ENCODE measurements around the gene THTPA.
A peak's percentile ranks its signal among the peaks of the same experiment; 100 is the strongest.

The THTPA gene

GRCh38 chr14:23563473-23564180 is 7.6 kb downstream of the THTPA start:
- TF ChIP-seq GATA2 (IDR thresholded peaks at IDR 0.05; ENCODE audit: low read depth, low read length) (no peak), GATA3 (IDR thresholded peaks at IDR 0.05; ENCODE audit: low read depth, low read length) (no peak)

DNA sequence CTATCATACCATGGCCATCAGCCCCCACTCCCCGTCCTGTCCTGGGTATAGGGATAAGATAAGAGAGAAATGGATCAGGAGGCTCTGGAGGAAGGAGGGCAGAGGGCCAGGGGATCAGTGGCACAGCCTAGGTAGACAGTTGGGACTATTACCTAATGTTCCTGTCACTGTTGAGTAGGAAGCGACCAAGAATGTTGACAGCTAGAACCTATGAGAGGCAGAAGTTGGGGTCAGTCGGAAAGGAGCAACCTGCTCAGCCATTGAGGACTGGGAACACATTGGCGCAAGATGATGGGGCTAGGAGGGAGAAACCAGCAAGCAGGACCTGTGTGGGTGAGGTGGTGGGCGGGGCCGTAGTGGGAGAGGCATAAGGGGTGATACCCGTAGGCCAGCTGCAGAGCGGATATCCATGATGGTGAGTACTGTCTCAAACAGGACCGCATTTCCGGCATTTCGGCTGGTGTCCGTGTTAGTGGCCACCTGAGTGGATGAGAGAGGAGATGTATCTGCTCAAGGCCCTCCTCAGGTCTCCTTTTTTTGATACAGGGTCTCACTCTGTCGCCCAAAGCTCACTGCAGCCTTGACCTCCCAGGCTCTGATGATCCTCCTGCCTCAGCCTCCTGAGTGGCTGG is 8.2 kb downstream of the THTPA start:
- TF ChIP-seq GATA3 (IDR thresholded peaks at IDR 0.05; ENCODE audit: low read depth, low read length) = no peak
- no peak for TF ChIP-seq GATA2 (IDR thresholded peaks at IDR 0.05; ENCODE audit: low read depth, low read length)

- no peak for TF ChIP-seq GATA3 (IDR thresholded peaks at IDR 0.05; ENCODE audit: low read depth, low read length)
- no peak for TF ChIP-seq GATA2 (IDR thresholded peaks at IDR 0.05; ENCODE audit: low read depth, low read length)
Observed at GRCh38 chr14:23564876-23565275, 8.8 kb downstream of the THTPA start.

DNA sequence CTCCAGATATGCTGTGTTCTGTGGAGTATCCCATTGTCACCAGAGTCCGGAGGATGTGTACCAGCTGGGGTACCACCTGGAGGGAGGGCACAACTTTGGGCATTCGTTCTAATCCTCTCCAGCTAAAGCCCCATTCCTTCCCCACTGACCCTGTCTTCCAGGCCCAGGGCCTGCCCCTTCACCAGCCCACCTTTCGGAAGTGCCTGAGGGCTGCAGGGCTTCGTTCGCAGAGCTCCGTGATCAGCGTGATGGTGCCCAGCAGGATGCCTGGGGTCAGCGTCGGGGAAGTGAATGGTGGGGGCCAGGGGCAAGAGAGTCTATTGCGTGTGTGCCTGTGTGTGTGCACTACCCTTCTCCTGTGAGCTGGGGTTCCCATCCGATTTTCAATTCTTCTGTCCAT is 9.6 kb downstream of the THTPA start:
- TF ChIP-seq GATA2 (IDR thresholded peaks at IDR 0.05; ENCODE audit: low read depth, low read length) = no peak
- no peak for TF ChIP-seq GATA3 (IDR thresholded peaks at IDR 0.05; ENCODE audit: low read depth, low read length)

- no peak for TF ChIP-seq GATA3 (IDR thresholded peaks at IDR 0.05; ENCODE audit: low read depth, low read length)
Observed at GRCh38 chr14:23566112-23566777, 10.2 kb downstream of the THTPA start.

- TF ChIP-seq GATA2 (IDR thresholded peaks at IDR 0.05; ENCODE audit: low read depth, low read length) (no peak), GATA3 (IDR thresholded peaks at IDR 0.05; ENCODE audit: low read depth, low read length) (no peak)
Observed at GRCh38 chr14:23566778-23567185, 10.7 kb downstream of the THTPA start.

DNA sequence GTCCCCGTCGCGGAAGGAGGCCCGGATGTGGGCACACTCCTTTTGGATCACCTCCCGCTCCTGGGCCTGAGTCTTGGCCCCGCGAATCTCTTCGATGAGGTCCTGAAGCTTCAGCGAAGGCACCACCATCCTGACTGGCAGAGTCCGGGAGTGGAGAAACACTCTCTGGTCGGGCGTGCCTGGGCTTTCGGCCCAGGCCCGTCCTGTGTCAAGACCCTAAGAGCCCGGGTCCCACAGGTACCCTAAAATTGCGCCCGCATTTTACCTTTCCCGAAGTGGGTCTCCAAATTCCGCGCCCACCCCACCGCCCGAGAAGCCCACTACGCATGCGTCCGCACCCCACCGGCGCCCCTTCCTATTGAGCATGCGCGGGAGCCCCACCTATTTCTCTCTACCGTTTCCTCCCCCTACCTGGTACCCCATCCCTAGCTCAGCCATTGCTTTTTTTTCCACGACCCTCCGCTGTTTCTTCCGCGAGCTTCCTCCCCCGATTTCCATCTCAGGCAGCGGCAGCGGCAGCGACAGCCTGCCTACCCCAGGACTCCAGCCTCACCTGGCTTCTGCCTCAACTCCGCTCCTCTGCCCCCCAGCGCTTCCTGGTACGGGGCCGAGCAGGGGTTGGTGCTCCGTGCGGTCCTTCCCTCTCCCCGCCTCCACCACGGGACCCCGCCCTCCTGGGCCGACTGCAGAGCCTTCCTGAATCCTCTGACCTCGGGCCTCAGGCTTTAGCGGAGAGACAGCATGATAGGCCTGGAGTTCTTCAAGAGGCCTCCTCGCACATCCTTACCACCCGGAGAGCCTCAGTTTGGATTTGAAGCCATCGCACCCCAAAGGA is 11.3 kb downstream of the THTPA start, which contains the start of gene AP1G2:
TSS of gene AP1G2 (minus strand) at position 606 of the 835 bp plus-strand sequence. CDS start at position 129, 477 bp downstream.
- no peak for TF ChIP-seq GATA3 (IDR thresholded peaks at IDR 0.05; ENCODE audit: low read depth, low read length)
- peak; percentile 9; the same call in 1 of the 2 replicates for TF ChIP-seq GATA2 (IDR thresholded peaks at IDR 0.05; ENCODE audit: low read depth, low read length)

DNA sequence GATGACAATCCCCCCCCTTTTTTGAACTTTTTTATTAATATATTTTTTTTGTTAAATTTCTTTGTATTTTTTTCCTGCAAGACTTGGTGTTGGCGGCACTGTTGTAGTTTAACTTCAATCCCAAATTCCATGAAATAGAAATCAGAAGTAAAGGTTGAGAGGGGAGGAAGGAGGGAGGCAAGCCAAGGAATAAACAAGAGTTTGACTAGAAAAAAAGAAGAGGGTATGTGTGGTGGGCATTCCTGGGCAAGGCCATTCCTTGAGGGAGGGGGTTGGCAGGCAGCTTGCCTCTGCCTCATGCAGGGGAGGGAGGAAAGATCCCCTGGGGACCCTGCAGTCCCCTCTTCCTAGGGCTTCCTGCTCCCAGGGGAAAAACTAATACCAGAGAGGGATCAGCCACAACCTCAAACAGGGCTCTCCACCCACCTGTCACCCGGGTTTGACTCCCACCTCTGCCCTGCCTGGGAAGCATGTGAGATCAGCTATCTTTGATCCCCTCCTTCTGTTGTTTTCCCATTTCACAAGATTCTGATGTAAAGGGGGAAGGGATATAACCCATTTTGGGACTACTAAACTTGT is 12.0 kb downstream of the THTPA start:
- TF ChIP-seq GATA3 (IDR thresholded peaks at IDR 0.05; ENCODE audit: low read depth, low read length) = no peak
- no peak for TF ChIP-seq GATA2 (IDR thresholded peaks at IDR 0.05; ENCODE audit: low read depth, low read length)

DNA sequence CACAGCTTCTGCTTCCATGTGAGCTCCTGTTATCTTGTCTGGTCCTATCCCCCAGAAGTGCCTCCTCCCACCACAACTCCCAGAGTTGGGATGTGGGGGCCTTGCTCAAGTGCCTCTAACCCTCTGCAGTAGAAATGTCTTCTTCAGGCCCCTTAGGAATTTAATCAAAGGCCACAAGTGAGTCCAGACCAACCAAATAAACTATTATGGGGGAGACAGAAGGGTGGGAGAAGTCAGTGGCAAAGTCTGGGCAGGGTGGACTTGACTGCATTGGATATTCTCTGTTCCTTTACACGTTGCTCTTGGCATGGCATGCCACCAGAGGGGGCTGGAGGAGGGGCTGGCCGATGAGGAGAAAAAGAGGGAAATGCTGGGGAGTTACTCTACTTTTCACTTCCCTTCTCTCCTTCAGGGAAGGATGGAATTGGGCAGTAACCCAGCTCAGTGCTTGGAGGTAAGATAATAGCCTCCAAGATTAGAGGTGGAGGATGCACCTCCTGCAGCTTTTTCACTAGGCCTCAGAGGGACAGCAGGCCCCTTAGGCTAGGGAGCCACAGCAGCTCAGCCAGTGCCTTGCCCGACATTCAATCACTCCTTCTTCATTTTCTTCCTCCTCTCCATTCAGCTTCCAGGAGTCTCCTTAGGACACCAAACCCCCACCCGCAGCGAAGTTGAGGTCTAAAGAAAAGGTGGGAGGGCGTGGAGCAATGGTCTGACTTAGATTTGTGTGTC is 12.7 kb downstream of the THTPA start:
- no peak for TF ChIP-seq GATA3 (IDR thresholded peaks at IDR 0.05; ENCODE audit: low read depth, low read length)
- TF ChIP-seq GATA2 (IDR thresholded peaks at IDR 0.05; ENCODE audit: low read depth, low read length) = no peak

GRCh38 chr14:23569443-23570151 is 13.5 kb downstream of the THTPA start:
- TF ChIP-seq GATA2 (IDR thresholded peaks at IDR 0.05; ENCODE audit: low read depth, low read length) (no peak), GATA3 (IDR thresholded peaks at IDR 0.05; ENCODE audit: low read depth, low read length) (no peak)

- TF ChIP-seq GATA2 (IDR thresholded peaks at IDR 0.05; ENCODE audit: low read depth, low read length) (no peak), GATA3 (IDR thresholded peaks at IDR 0.05; ENCODE audit: low read depth, low read length) (no peak)
Observed at GRCh38 chr14:23570806-23571483, 14.9 kb downstream of the THTPA start.
